IMR-90 (cell line): ENCODE results near the gene PKHD1. TPM values are rescaled to one million over a fixed set of nuclear protein-coding genes. Genes with fewer than 3 reads are reported as not detected.

Experiments used
- ATAC-seq: fragments of 200-7000 bp; cut with Tn5 transposase; 2 replicates; pipeline ENCODE4 v1.9.1; 2020; ENCODE audit warnings: low read depth, mild to moderate bottlenecking, moderate library complexity
- BruUV-seq: library from RNA; stranded (reverse); fragments of 400-500 nt; replicated peaks from 2 replicates; lab custom pipeline; 2021; lab: Mats Ljungman, UMichigan
- CTCF ChIA-PET: fragments of 300-600 bp; formaldehyde crosslinking; extraction: SDS; loops from one replicate; lab custom pipeline; 2021; ENCODE audit warnings: antibody characterized with exemption; lab: Yijun Ruan, JAX
- POLR2A ChIA-PET: fragments of 300-600 bp; sonication (Branson Sonifier 250); formaldehyde crosslinking; loops from one replicate; lab custom pipeline; 2022; ENCODE audit warnings: antibody characterized with exemption; ENCODE audit not compliant: unreplicated experiment; lab: Charles Lee
- DNase-seq: peaks from one replicate; pipeline ENCODE4 v3.0.0; 2013
- H2AFZ ChIP-seq: replicated peaks from 2 replicates; pipeline ENCODE3; 2013; ENCODE audit warnings: low read length, mild to moderate bottlenecking; ENCODE audit not compliant: poor library complexity
- H2AK5ac ChIP-seq: 2 replicates; pipeline ENCODE4 v1.6.1; 2013; ENCODE audit warnings: low read depth, low read length, inconsistent platforms
- H2AK9ac ChIP-seq: replicated peaks from 2 replicates; pipeline ENCODE3; 2013; ENCODE audit warnings: mild to moderate bottlenecking, low read depth, low read length, moderate library complexity; ENCODE audit not compliant: poor library complexity
- H2BK120ac ChIP-seq: 2 replicates; pipeline ENCODE4 v1.6.1; 2013; ENCODE audit warnings: low read depth, low read length, inconsistent platforms
- H2BK15ac ChIP-seq: 3 replicates; pipeline ENCODE4 v1.6.1; 2013; ENCODE audit warnings: low read depth, low read length, inconsistent platforms
- H2BK20ac ChIP-seq: 2 replicates; pipeline ENCODE4 v1.6.1; 2013; ENCODE audit warnings: low read depth, mild to moderate bottlenecking, inconsistent platforms, low read length, moderate library complexity
- H2BK5ac ChIP-seq: 2 replicates; pipeline ENCODE4 v1.6.1; 2013; ENCODE audit warnings: mild to moderate bottlenecking, low read depth, low read length, inconsistent platforms; ENCODE audit not compliant: poor library complexity, severe bottlenecking
- H3K14ac ChIP-seq: replicated peaks from 2 replicates; pipeline ENCODE4 v1.6.1; 2013; ENCODE audit warnings: low read depth, low read length, inconsistent platforms
- H3K18ac ChIP-seq: 2 replicates; pipeline ENCODE4 v1.6.1; 2013; ENCODE audit warnings: low read depth, low read length, control low read depth
- H3K23ac ChIP-seq: 2 replicates; pipeline ENCODE4 v1.6.1; 2013; ENCODE audit warnings: low read depth, low read length, inconsistent platforms
- H3K27ac ChIP-seq: 2 replicates; pipeline ENCODE4 v1.5.1; 2013; ENCODE audit warnings: mild to moderate bottlenecking, control low read depth, low read length; ENCODE audit not compliant: insufficient read depth
- H3K27me3 ChIP-seq: 2 replicates; pipeline ENCODE4 v1.6.1; 2013; ENCODE audit warnings: low read length; ENCODE audit not compliant: control insufficient read depth, insufficient read depth
- H3K36me3 ChIP-seq: 2 replicates; pipeline ENCODE4 v1.6.1; 2013; ENCODE audit warnings: low read length, mixed read lengths; ENCODE audit not compliant: control insufficient read depth, insufficient read depth
- H3K4ac ChIP-seq: 2 replicates; pipeline ENCODE4 v1.6.1; 2013; ENCODE audit warnings: low read depth, low read length, inconsistent platforms
- H3K4me1 ChIP-seq: 2 replicates; pipeline ENCODE4 v1.6.1; 2013; ENCODE audit warnings: low read length, mixed read lengths; ENCODE audit not compliant: control insufficient read depth, insufficient read depth
- H3K4me2 ChIP-seq: 2 replicates; pipeline ENCODE4 v1.6.1; 2013; ENCODE audit warnings: low read depth, mild to moderate bottlenecking, control low read depth, low read length, moderate library complexity
- H3K4me3 ChIP-seq: 2 replicates; pipeline ENCODE4 v1.5.1; 2013; ENCODE audit warnings: low read depth, mild to moderate bottlenecking, control low read depth, low read length, moderate library complexity; ENCODE audit not compliant: insufficient read depth
- H3K56ac ChIP-seq: 2 replicates; pipeline ENCODE4 v1.6.1; 2013; ENCODE audit warnings: low read length, inconsistent platforms; ENCODE audit not compliant: insufficient read depth; ENCODE audit errors: extremely low read depth
- H3K79me1 ChIP-seq, 2 experiments: 2 replicates each; pipeline ENCODE4 v1.6.1; 2013; ENCODE audit warnings: low read length in 2 of 2, inconsistent platforms in 1 of 2, low read depth in 1 of 2
- H3K9ac ChIP-seq: 2 replicates; pipeline ENCODE4 v1.6.1; 2013; ENCODE audit warnings: low read depth, low read length, control low read depth
- H3K9me1 ChIP-seq: 2 replicates; pipeline ENCODE4 v1.6.1; 2013; ENCODE audit warnings: low read length, inconsistent platforms; ENCODE audit not compliant: insufficient read depth
- H3K9me3 ChIP-seq: 2 replicates; pipeline ENCODE4 v1.6.1; 2013; ENCODE audit warnings: low read length; ENCODE audit not compliant: control insufficient read depth, insufficient read depth
- H4K20me1 ChIP-seq: 2 replicates; pipeline ENCODE4 v1.6.1; 2013; ENCODE audit warnings: low read length, inconsistent platforms; ENCODE audit not compliant: insufficient read depth
- H4K5ac ChIP-seq: 2 replicates; pipeline ENCODE4 v1.6.1; 2013; ENCODE audit warnings: mild to moderate bottlenecking, low read depth, low read length, control low read depth
- H4K8ac ChIP-seq, 2 experiments: 2 replicates each; pipeline ENCODE4 v1.6.1; 2013; ENCODE audit warnings: low read depth in 2 of 2, low read length in 2 of 2, control low read depth in 1 of 2, inconsistent platforms in 1 of 2
- H4K91ac ChIP-seq: 2 replicates; pipeline ENCODE4 v1.6.1; 2013; ENCODE audit warnings: low read depth, low read length, inconsistent platforms; ENCODE audit not compliant: insufficient read depth
- BHLHE40 ChIP-seq: fragments of 150-350 bp; IDR thresholded peaks from 2 replicates; pipeline ENCODE4 v1.6.1; 2016; ENCODE audit warnings: mild to moderate bottlenecking, low read depth, low read length
- CEBPB ChIP-seq: IDR thresholded peaks from 2 replicates; pipeline ENCODE4 v1.6.1; 2012; ENCODE audit warnings: low read depth, low read length, improper control_type of control experiment
- CTCF ChIP-seq: conservative IDR thresholded peaks from 2 replicates; pipeline ENCODE4 v1.5.1; 2012; ENCODE audit warnings: mild to moderate bottlenecking, low read depth, low read length, improper control_type of control experiment
- FOS ChIP-seq: fragments of 150-350 bp; IDR thresholded peaks from 2 replicates; pipeline ENCODE4 v1.6.1; 2016; ENCODE audit warnings: low read depth, low read length
- MAFK ChIP-seq: IDR thresholded peaks from 2 replicates; pipeline ENCODE4 v1.6.1; 2012; ENCODE audit warnings: low read depth, low read length, improper control_type of control experiment
- MAZ ChIP-seq: IDR thresholded peaks from 2 replicates; pipeline ENCODE4 v1.6.1; 2012; ENCODE audit warnings: low read depth, mild to moderate bottlenecking, low read length, improper control_type of control experiment, moderate library complexity, borderline replicate concordance
- MXI1 ChIP-seq: IDR thresholded peaks from 2 replicates; pipeline ENCODE4 v1.6.1; 2012; ENCODE audit warnings: low read depth, mild to moderate bottlenecking, low read length, moderate library complexity, borderline replicate concordance
- NFE2L2 ChIP-seq: fragments of 150-350 bp; IDR thresholded peaks from 2 replicates; pipeline ENCODE4 v1.6.1; 2016; ENCODE audit warnings: low read depth, mild to moderate bottlenecking, low read length
- RAD21 ChIP-seq: IDR thresholded peaks from 2 replicates; pipeline ENCODE4 v1.6.1; 2012; ENCODE audit warnings: low read length, improper control_type of control experiment
- RCOR1 ChIP-seq: IDR thresholded peaks from 2 replicates; pipeline ENCODE4 v1.6.1; 2012; ENCODE audit warnings: mild to moderate bottlenecking, low read length, improper control_type of control experiment; ENCODE audit not compliant: insufficient replicate concordance
- SMC3 ChIP-seq: fragments of 150-350 bp; IDR thresholded peaks from 2 replicates; pipeline ENCODE4 v1.6.1; 2016; ENCODE audit warnings: low read depth, mild to moderate bottlenecking, antibody characterized with exemption, low read length, moderate library complexity
- USF2 ChIP-seq: fragments of 150-350 bp; IDR thresholded peaks from 2 replicates; pipeline ENCODE4 v1.6.1; 2017; ENCODE audit warnings: mild to moderate bottlenecking, antibody characterized with exemption, low read length, low read depth
- WGBS, 2 experiments: methylation state at CpG; one replicate each; pipeline versions ENCODE4 v1.1.5 to v1.1.7; 2013; ENCODE audit warnings: missing lambda C conversion rate in 2 of 2; ENCODE audit not compliant: insufficient read length in 1 of 2; ENCODE audit errors: extremely low coverage in 2 of 2; 5-methylcytosine and 5-hydroxymethylcytosine counted together
- dilution Hi-C: fragments of 300-500 bp; cut with HindIII; formaldehyde crosslinking; loops from one replicate; pipeline ENCODE4 v1.14.3; 2018; ENCODE audit warnings: low sequenced_read_pairs; ENCODE audit not compliant: unreplicated experiment
- in situ Hi-C: fragments of 300-500 bp; cut with MboI; formaldehyde crosslinking; loops from 3 replicates; pipeline ENCODE4 v1.14.3; 2019; ENCODE audit warnings: low sequenced_read_pairs, inconsistent platforms, mixed read lengths
- intact Hi-C: fragments of 100-400 bp; cut with micrococcal nuclease; formaldehyde crosslinking; loops from 2 replicates; pipeline ENCODE4 v1.10.0; 2022
- polyA plus RNA-seq, 3 experiments: library from polyadenylated mRNA; depleted of rRNA; stranded (reverse); fragments of >200 nt; gene quantifications; 2 replicates each; pipeline ENCODE4 v1.2.3, GENCODE V29; 2012; ENCODE audit warnings: low replicate concordance in 1 of 3
- total RNA-seq: library from RNA; depleted of rRNA; stranded (reverse); fragments of >200 nt; gene quantifications from 2 replicates; pipeline ENCODE4 v1.2.3, GENCODE V29; 2012
- TF ChIP-seq, protein P1 (sequence below): fragments of 150-350 bp; IDR thresholded peaks from 2 replicates; pipeline ENCODE4 v1.6.1; 2016; ENCODE audit warnings: low read depth, mild to moderate bottlenecking, low read length, moderate library complexity, borderline replicate concordance

PKHD1 gene
- total and polyA plus RNA-seq, 2 of the 4 experiments (the other 2 are of a cell fraction) = not detected

DNA sequence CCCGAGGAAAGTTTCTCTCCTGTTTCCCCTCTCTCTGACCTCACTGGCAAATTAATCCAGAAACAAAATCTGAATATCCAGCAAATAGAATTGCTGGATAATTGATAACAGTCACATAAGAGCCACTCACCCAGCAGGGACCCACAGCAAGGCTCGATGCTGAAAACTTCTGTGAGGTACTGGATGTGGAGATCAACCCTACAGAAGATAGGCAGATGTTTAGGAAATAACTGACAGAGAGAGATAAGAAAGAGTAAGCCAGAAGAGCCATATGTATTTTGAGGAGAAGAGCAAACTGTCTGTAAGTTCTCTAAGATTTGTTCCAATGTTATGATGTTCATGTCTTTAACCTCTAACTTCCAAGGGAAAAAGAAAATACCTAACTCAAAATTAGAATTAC, 59.7 kb downstream of the PKHD1 start:
- Histone ChIP-seq H3K56ac (no peak overlapping the region), H4K91ac (no peak overlapping the region), H3K14ac (no peak overlapping the region), H3K18ac (no peak overlapping the region), H3K23ac (no peak overlapping the region), H2BK15ac (no peak overlapping the region), H2BK20ac (no peak overlapping the region), H3K4me3 (no peak overlapping the region), H2AFZ (no peak overlapping the region), H3K36me3 (no peaks in the 10 kb centered on the region), H4K20me1 (no peaks in the 10 kb centered on the region), H3K27me3 (no peaks in the 10 kb centered on the region), H4K5ac (no peak overlapping the region), H3K9me1 (no peaks in the 10 kb centered on the region), H2AK5ac (no peak overlapping the region), H3K4me2 (no peak overlapping the region), H3K4ac (no peak overlapping the region), H3K27ac (no peak overlapping the region), H3K9ac (no peak overlapping the region), H2BK120ac (no peak overlapping the region), H2BK5ac (no peak overlapping the region), H3K4me1 (no peaks in the 10 kb centered on the region), H4K8ac (no peak overlapping the region), H3K9me3 (no peaks in the 10 kb centered on the region), H3K79me1 (no peaks in the 10 kb centered on the region), H2AK9ac (no peak overlapping the region)
- no CpG with 5 or more reads among the region's 2 CpGs for WGBS, 2 experiments
- ATAC-seq (no peak), DNase-seq (no peak)
- dilution Hi-C loops (no loop called here), in situ Hi-C loops (no loop called here), intact Hi-C loops (loop anchor here (10.0 kb wide), 1 partner anchor 1903 kb away; no protein-coding TSS in a partner anchor)
- no TSS peak for BruUV-seq
- ChIA-PET POLR2A (no interaction called here), CTCF (no interaction called here)
- TF ChIP-seq SMC3 (no peak), MAZ (no peak), CEBPB (no peak), MAFK (no peak), RAD21 (no peak), FOS (no peak), NFE2L2 (no peak), MXI1 (no peak), CTCF (no peak), USF2 (no peak), BHLHE40 (no peak), RCOR1 (no peak)
- TF ChIP-seq, protein P1, sequence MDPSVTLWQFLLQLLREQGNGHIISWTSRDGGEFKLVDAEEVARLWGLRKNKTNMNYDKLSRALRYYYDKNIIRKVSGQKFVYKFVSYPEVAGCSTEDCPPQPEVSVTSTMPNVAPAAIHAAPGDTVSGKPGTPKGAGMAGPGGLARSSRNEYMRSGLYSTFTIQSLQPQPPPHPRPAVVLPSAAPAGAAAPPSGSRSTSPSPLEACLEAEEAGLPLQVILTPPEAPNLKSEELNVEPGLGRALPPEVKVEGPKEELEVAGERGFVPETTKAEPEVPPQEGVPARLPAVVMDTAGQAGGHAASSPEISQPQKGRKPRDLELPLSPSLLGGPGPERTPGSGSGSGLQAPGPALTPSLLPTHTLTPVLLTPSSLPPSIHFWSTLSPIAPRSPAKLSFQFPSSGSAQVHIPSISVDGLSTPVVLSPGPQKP = no peak
